Heart right ventricle (tissue), 16 donors: ENCODE data around the gene C15orf39. TPM values are rescaled to one million over a fixed set of nuclear protein-coding genes. Genes with fewer than 3 reads are reported as not detected.

Experiments used
- ATAC-seq, 8 donors: fragments of 200-7000 bp; cut with Tn5 transposase; one replicate each; pipeline ENCODE4 v1.9.1; 2020; ENCODE audit warnings: mild to moderate bottlenecking in 8 of 8, moderate library complexity in 8 of 8, moderate number of reproducible peaks in 1 of 8
- DNase-seq, 2 donors: peaks; one replicate each; pipeline ENCODE4 v3.0.0-alpha.2; 2020
- H3K27ac ChIP-seq, 10 donors: fragments of 200-600 bp; sonication (generic) in 2 of 10; one replicate each; pipeline versions ENCODE4 v1.5.0 to v1.8.0; 2020 to 2022; ENCODE audit warnings: mild to moderate bottlenecking in 3 of 10
- H3K27me3 ChIP-seq, 7 donors: fragments of 200-600 bp; one replicate each; pipeline ENCODE4 v1.8.0; 2021 to 2022; ENCODE audit warnings: mild to moderate bottlenecking in 2 of 7
- H3K36me3 ChIP-seq, 9 donors: fragments of 200-600 bp; sonication (generic) in 1 of 9; one replicate each; pipeline versions ENCODE4 v1.5.0 to v1.8.0; 2020 to 2022; ENCODE audit warnings: mild to moderate bottlenecking in 2 of 9
- H3K4me1 ChIP-seq, 9 donors: fragments of 200-600 bp; sonication (generic) in 1 of 9; one replicate each; pipeline versions ENCODE4 v1.5.0 to v1.8.0; 2020 to 2022; ENCODE audit warnings: mild to moderate bottlenecking in 4 of 9
- H3K4me3 ChIP-seq, 10 donors: fragments of 200-600 bp; sonication (generic) in 2 of 10; one replicate each; pipeline versions ENCODE4 v1.5.0 to v1.8.0; 2020 to 2022; ENCODE audit warnings: mild to moderate bottlenecking in 7 of 10, moderate library complexity in 2 of 10
- H3K9me3 ChIP-seq, 11 donors: fragments of 200-600 bp in 10 of 11; sonication (generic) in 2 of 11; one replicate each; pipeline versions ENCODE4 v1.5.0 to v1.8.0; 2013 to 2022; ENCODE audit warnings: mild to moderate bottlenecking in 2 of 11, control low read depth in 1 of 11, moderate library complexity in 1 of 11
- CTCF ChIP-seq, 9 donors: fragments of 200-600 bp; sonication (generic) in 2 of 9; IDR thresholded peaks; one replicate each; pipeline versions ENCODE4 v1.5.0 to v1.8.0; 2021 to 2022; ENCODE audit warnings: antibody characterized with exemption in 9 of 9, mild to moderate bottlenecking in 5 of 9, moderate library complexity in 1 of 9
- WGBS, 2 donors: extraction: QIAGEN DNeasy Blood & Tissue Kit; methylation state at CpG; one replicate each; pipeline ENCODE4 v1.1.7; 2013; ENCODE audit warnings: inconsistent platforms in 1 of 2; 5-methylcytosine and 5-hydroxymethylcytosine counted together
- intact Hi-C, 10 donors: fragments of 100-400 bp; cut with DNase I; formaldehyde crosslinking; loops; one replicate each; pipeline versions ENCODE4 v1.11.1 to v1.14.2; 2022
- polyA plus RNA-seq, 2 donors: library from polyadenylated mRNA; stranded (reverse); fragments of 200-250 nt; gene quantifications; one replicate each; pipeline ENCODE4 v1.2.3, GENCODE V29; 2013
- total RNA-seq, 10 donors: library from RNA; stranded (reverse); fragmentation: NEBNext Ultra II Directional in 3 of 10; extraction: Animal tissue kit (Norgen Biotek cat#: 25700) in 3 of 10; gene quantifications; one replicate each; pipeline versions ENCODE4 v1.2.1 to v1.2.4, GENCODE V29; 2021 to 2023
- donor health status: Arrhythmogenic right ventricular cardiomyopathy.
- donor health status: ischemic (EF 13 %, LVEDD 7.1; RV severe dilation, severe dysfunction).
- donor health status: healthy with polysubstance abuse.
- donor health status: DM: no; HTN: yes; CAD: no.
- donor health status: DM: no; HTN: no; CAD: no.
- donor health status: ischemic (EF 25% LVEDD 6.9; RV normal size, moderate dysfunction).
- donor health status: ischemic (EF 25% LVEDD 5.7; RV mildly dilated, moderate dysfunction).
- donor health status: healthy.
- donor health status: DM: yes; HTN: yes; CAD: no.
- donor health status: Ischemic cardiomyopathy.
- donor health status: ischemic (EF 35%, LVEDD 5.7; RV mildly dilated, moderate dysfunction).
- donor health status: nonischemic (EF 11% LVEDD 7.7; RV severe dilation, severe dysfunction).
- donor health status: DM: yes; HTN: yes; CAD: no.
- donor health status: PGD.
- donor health status: ischemic (EF 29% LVEDD 5.4; RV normal size, mild dysfunction).
- donor health status: nonischemic (EF 23%, LVEDD 6.1; RV moderate dilation, normal function).

The C15orf39 gene
- total and polyA plus RNA-seq, 12 donors: 6.9 to 23.7 (median 14.2) TPM

GRCh38 chr15:75159244-75159643 is 42.4 kb upstream of the C15orf39 start:
- H3K4me1 ChIP-seq: peaks cover 0 to 24% (median 0%) of the 10 kb centered on the region in 9 donors
- no peaks in the 10 kb centered on the region for H3K9me3 ChIP-seq
- intact Hi-C loops: no loop called here
- H3K27ac ChIP-seq: no peak overlapping the region
- no peaks in the 10 kb centered on the region for H3K36me3 ChIP-seq
- H3K4me3 ChIP-seq: no peak overlapping the region
- no peak for TF ChIP-seq CTCF (IDR thresholded peaks at IDR 0.05)
- ATAC-seq (no peak), DNase-seq (no peak)
- 64 to 70% methylated on average over 1 of the region's 1 CpG for WGBS, 2 donors
- no peaks in the 10 kb centered on the region for H3K27me3 ChIP-seq

- ATAC-seq (no peak), DNase-seq (no peak)
- Histone ChIP-seq H3K27me3 (no peaks in the 10 kb centered on the region), H3K36me3 (no peaks in the 10 kb centered on the region), H3K4me3 (no peak overlapping the region), H3K4me1 (peaks cover 0 to 19% (median 0%) of the 10 kb centered on the region in 9 donors), H3K27ac (no peak overlapping the region), H3K9me3 (no peaks in the 10 kb centered on the region)
- 91 to 94% methylated on average over 5 of the region's 5 CpGs for WGBS, 2 donors
- TF ChIP-seq CTCF (IDR thresholded peaks at IDR 0.05): no peak
- intact Hi-C loops: no loop called here
Observed at GRCh38 chr15:75161106-75161916, 40.4 kb upstream of the C15orf39 start.

GRCh38 chr15:75161917-75162414 is 39.7 kb upstream of the C15orf39 start:
- no peaks in the 10 kb centered on the region for H3K36me3 ChIP-seq
- intact Hi-C loops: no loop called here
- no peak for TF ChIP-seq CTCF (IDR thresholded peaks at IDR 0.05)
- H3K27me3 ChIP-seq: no peaks in the 10 kb centered on the region
- H3K27ac ChIP-seq: no peak overlapping the region
- DNase-seq (no peak), ATAC-seq (no peak)
- no peak overlapping the region for H3K4me3 ChIP-seq
- peaks cover 0 to 19% (median 0%) of the 10 kb centered on the region in 9 donors for H3K4me1 ChIP-seq
- 77 to 86% methylated on average over 4 of the region's 4 CpGs for WGBS, 2 donors
- no peaks in the 10 kb centered on the region for H3K9me3 ChIP-seq

- WGBS, 2 donors: 91 to 92% methylated on average over 3 of the region's 3 CpGs
- Histone ChIP-seq H3K36me3 (no peaks in the 10 kb centered on the region), H3K4me3 (no peak overlapping the region), H3K27ac (no peak overlapping the region), H3K9me3 (no peaks in the 10 kb centered on the region), H3K27me3 (no peaks in the 10 kb centered on the region), H3K4me1 (peaks cover 0 to 15% (median 0%) of the 10 kb centered on the region in 9 donors)
- intact Hi-C loops: no loop called here
- no peak for TF ChIP-seq CTCF (IDR thresholded peaks at IDR 0.05)
- ATAC-seq (no peak), DNase-seq (no peak)
Observed at GRCh38 chr15:75163150-75163564, 38.5 kb upstream of the C15orf39 start.
